ENCODE data around the gene MEX3A.
"Not testable (repeated sequence)": the region's sequence is repeated elsewhere in the genome, so short reads cannot be mapped to it uniquely, and the experiment has no call there.

MEX3A gene

GRCh38 chr1:156056326-156056849 is 25.9 kb downstream of the MEX3A start:
- no peak for DNase-seq (ENCODE audit: low read depth in 2 of 2, low spot score in 1 of 2)

- DNase-seq (ENCODE audit: low read depth in 2 of 2, low spot score in 1 of 2) = no peak
Observed at GRCh38 chr1:156055281-156056048, 26.8 kb downstream of the MEX3A start.

GRCh38 chr1:156054500-156055280 is 27.6 kb downstream of the MEX3A start, which contains the start of gene LAMTOR2:
Gene LAMTOR2 (plus strand): TSS chr1:156054782. CDS start chr1:156054890, 108 bp downstream.
- DNase-seq (ENCODE audit: low read depth in 2 of 2, low spot score in 1 of 2) = peak; percentile 93 to 96

- DNase-seq (ENCODE audit: low read depth in 2 of 2, low spot score in 1 of 2) = peak; percentile 52 to 76
Observed at GRCh38 chr1:156053768-156054499, 28.3 kb downstream of the MEX3A start, which contains the start of gene UBQLN4. Gene UBQLN4 (minus strand): TSS chr1:156053798. CDS start chr1:156053701, 97 bp downstream.

- peak; percentile 35 to 55 for DNase-seq (ENCODE audit: low read depth in 2 of 2, low spot score in 1 of 2)
Observed at GRCh38 chr1:156052862-156053767, 29.1 kb downstream of the MEX3A start.

GRCh38 chr1:156051011-156051725 is 31.1 kb downstream of the MEX3A start:
- no peak for DNase-seq (ENCODE audit: low read depth in 2 of 2, low spot score in 1 of 2)

- DNase-seq (ENCODE audit: low read depth in 2 of 2, low spot score in 1 of 2) = no peak
Observed at GRCh38 chr1:156050376-156050775, 31.9 kb downstream of the MEX3A start.

GRCh38 chr1:156048663-156049258 is 33.5 kb downstream of the MEX3A start:
- DNase-seq (ENCODE audit: low read depth in 2 of 2, low spot score in 1 of 2) = no peak

- DNase-seq (ENCODE audit: low read depth in 2 of 2, low spot score in 1 of 2) = no peak
Observed at GRCh38 chr1:156045076-156045475, 37.2 kb downstream of the MEX3A start.

GRCh38 chr1:156042828-156043227 is 39.4 kb downstream of the MEX3A start:
- DNase-seq (ENCODE audit: low read depth in 2 of 2, low spot score in 1 of 2) = no peak

- not testable (repeated sequence) for DNase-seq (ENCODE audit: low read depth in 2 of 2, low spot score in 1 of 2)
Observed at GRCh38 chr1:156034991-156035390, 47.3 kb downstream of the MEX3A start.

- no peak for DNase-seq (ENCODE audit: low read depth in 2 of 2, low spot score in 1 of 2)
Observed at GRCh38 chr1:156033011-156033410, 49.3 kb downstream of the MEX3A start.

- no peak for DNase-seq (ENCODE audit: low read depth in 2 of 2, low spot score in 1 of 2)
Observed at GRCh38 chr1:156026588-156026987, 55.7 kb downstream of the MEX3A start.

- DNase-seq (ENCODE audit: low read depth in 2 of 2, low spot score in 1 of 2) = no peak
Observed at GRCh38 chr1:156025876-156026275, 56.4 kb downstream of the MEX3A start.

- DNase-seq (ENCODE audit: low read depth in 2 of 2, low spot score in 1 of 2) = no peak
Observed at GRCh38 chr1:156024801-156025200, 57.5 kb downstream of the MEX3A start.
